Astrocyte of the cerebellum (primary cell): ENCODE results near the gene ATG9B.

ENCODE experiments used
- DNase-seq: peaks from one replicate; pipeline ENCODE4 v3.0.0-alpha.2; 2011; ENCODE audit warnings: low read depth
- H3K4me3 ChIP-seq: 2 replicates; pipeline ENCODE4 v1.5.1; 2011; ENCODE audit warnings: mild to moderate bottlenecking, low read depth, low read length, moderate library complexity
- in situ Hi-C: cut with HindIII; loops from 2 replicates; pipeline ENCODE4 v1.10.0; 2017; ENCODE audit warnings: low sequenced_read_pairs
- TF ChIP-seq, protein P1 (sequence below): IDR thresholded peaks from 2 replicates; pipeline ENCODE4 v1.5.1; 2012; ENCODE audit warnings: low read length, low read depth, moderate library complexity, mild to moderate bottlenecking; ENCODE audit errors: missing control alignments

The ATG9B gene

DNA sequence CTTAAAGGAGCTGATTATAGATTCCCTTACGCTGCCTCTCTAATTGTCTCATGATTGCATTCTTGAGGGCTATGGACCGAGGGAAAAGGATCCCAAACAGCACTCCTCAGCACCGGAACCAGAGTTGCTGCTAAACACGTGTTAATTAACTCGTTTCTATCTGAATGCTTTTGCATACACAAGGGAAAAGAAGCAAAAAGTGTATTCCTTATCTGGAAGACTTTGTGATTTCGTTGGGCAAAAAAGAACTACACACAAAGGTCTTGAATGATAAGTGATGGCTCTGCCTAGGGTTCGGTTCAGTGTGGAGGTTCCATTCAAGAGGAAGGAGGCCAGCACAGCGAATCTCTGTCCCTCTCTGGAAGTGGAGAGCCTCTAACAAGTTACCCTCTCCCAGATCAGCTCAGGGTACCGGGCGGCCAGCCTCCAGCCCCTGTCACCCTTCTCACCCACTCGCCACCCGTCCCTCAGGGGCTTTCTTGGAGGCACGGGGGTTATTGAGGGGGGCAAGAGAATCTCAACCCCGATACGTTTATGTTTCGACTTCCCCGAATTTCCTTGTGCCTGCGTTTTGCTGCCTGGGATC is 34.6 kb upstream of the ATG9B start:
- TF ChIP-seq, protein P1, sequence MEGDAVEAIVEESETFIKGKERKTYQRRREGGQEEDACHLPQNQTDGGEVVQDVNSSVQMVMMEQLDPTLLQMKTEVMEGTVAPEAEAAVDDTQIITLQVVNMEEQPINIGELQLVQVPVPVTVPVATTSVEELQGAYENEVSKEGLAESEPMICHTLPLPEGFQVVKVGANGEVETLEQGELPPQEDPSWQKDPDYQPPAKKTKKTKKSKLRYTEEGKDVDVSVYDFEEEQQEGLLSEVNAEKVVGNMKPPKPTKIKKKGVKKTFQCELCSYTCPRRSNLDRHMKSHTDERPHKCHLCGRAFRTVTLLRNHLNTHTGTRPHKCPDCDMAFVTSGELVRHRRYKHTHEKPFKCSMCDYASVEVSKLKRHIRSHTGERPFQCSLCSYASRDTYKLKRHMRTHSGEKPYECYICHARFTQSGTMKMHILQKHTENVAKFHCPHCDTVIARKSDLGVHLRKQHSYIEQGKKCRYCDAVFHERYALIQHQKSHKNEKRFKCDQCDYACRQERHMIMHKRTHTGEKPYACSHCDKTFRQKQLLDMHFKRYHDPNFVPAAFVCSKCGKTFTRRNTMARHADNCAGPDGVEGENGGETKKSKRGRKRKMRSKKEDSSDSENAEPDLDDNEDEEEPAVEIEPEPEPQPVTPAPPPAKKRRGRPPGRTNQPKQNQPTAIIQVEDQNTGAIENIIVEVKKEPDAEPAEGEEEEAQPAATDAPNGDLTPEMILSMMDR, result no peak
- no peak for DNase-seq
- in situ Hi-C loops, result no loop called here
- peak overlapping the region; percentile 84 for H3K4me3 ChIP-seq

DNA sequence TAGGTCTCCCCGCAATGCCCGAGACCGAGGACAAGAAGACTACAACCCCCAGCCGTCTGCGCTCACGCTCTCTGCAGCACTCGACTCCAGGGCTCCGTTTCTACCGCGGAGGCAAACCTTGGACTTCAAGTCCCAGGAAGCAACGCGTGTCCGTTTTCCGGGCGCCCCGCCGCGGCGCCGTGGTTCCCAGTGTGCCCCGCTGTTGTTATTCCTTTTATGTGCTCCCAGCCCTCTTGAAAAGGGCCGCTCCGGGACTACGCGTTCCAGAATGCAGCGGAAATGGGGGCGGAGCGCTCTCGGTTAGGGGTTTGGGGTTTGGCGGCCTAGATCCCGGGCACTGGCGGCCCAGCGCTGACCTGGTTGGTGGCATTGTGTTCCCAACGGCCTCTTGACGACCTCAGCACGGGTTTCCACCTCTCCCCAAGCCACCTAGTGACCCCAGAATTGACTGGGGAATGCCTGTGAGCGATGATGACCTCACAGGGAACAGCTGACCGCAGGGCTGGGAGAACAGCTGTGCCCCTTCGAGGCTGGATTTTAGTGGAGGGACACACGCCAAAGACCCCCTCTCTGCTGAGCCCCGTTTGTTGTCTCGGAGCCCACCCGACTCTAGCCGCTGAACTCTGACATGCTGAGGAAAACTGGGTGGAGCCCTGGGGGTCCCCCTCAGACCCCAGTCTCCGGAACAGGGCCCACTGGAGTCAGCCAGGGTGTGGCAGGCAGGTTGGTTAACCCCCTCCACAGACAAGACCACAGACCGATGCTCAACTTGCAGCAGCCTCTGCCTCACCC is 33.9 kb upstream of the ATG9B start:
- TF ChIP-seq, protein P1, result no peak
- in situ Hi-C loops, result no loop called here
- H3K4me3 ChIP-seq, result peak overlapping the region; percentile 66
- DNase-seq, result peak; percentile 99

DNA sequence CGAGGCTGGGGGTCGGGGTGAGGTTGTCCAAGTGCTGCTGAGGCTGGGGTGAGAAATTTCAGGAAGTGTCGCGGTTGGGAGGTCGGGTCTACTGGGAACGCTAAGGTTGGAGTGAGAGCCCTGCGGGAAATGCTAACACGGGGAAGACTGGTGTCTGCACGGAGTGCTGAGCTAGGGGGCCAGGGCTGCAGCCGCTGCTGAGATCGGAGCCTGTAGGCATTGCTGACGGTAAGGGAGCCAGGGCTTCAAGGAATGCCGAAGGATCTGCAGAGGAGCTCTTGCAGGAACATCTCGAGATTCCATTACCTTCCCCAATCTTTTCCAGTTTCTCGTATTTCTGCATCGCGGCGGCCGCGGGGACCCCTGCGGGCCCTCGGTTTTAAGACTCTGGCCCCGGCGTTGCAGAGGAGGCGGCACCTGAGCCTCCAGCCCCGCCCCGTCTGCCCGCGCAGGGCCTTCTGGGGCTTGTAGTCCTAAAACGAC is 33.3 kb upstream of the ATG9B start, which contains the start of gene CDK5:
CDK5 (minus strand) TSS at position 392 of the 483 bp plus-strand sequence; CDS start at position 343, 49 bp downstream.
- no peak for DNase-seq

DNA sequence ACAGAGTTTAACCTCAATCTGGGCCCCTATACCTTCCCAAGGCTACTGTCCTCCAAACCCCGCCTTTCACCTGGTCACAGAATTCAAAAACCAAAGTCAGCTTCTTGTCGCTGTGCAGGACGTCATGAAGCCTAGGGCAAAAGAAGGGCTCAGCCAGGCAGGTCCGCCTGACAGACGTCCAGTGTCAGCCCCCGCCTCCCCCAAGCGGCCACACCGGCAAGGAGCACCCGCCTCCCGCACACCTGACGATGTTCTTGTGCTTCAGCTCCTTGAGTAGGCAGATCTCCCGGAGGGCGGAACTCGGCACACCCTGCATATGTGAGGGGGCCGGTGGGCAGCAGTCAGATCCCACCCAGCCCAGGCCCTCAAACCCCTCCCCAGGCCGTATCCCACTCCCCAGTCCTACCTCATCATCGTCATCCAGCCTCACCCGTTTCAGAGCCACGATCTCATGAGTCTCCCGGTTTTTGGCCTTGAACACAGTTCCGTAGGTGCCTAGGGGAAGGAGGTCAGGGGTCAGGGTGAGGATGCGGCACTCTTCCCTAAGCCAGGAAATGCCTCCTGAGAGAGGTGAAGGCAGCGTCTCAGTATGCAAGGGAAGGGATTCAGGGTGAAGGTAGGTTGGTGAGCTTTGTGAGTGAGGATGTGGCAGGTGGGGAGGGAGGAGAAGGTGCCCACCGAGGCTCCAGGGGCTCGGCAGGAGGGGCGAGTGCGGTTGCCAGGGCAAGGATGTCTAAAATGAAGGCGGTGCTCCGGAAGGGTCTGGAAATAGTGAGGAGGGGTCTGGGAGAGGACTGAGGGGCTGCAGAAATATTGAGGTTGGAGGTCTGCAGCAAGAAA is 32.6 kb upstream of the ATG9B start:
- peak overlapping the region; percentile 66 for H3K4me3 ChIP-seq
- in situ Hi-C loops, result no loop called here
- TF ChIP-seq, protein P1, result no peak
- no peak for DNase-seq

More for the DNA sequence above, 33.3 kb upstream of the ATG9B start, which contains the start of gene CDK5:
- TF ChIP-seq, protein P1, result no peak
- peak within 1 kb of the TSS; percentile 66 for H3K4me3 ChIP-seq
- in situ Hi-C loops, result no loop called here

DNA sequence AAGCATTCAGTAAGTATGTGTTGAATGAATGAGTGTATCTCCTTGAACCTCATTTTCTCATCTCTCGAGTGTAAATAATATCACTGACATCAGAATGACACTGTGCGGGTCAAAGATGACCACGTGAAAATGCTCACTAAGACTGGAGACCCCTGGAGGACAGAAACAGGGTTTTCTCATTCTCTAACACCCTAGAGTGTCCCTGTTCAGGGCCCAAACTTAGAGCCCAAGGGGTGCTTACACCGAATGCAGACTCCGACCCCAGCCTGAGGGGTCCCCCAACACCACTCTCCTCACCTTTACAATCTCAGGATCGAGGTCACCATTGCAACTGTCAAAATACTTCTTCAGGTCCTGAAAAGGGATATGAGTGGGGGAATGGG is 32.0 kb upstream of the ATG9B start:
- H3K4me3 ChIP-seq, result no peak overlapping the region
- in situ Hi-C loops, result no loop called here
- TF ChIP-seq, protein P1, result no peak
- DNase-seq, result no peak

DNA sequence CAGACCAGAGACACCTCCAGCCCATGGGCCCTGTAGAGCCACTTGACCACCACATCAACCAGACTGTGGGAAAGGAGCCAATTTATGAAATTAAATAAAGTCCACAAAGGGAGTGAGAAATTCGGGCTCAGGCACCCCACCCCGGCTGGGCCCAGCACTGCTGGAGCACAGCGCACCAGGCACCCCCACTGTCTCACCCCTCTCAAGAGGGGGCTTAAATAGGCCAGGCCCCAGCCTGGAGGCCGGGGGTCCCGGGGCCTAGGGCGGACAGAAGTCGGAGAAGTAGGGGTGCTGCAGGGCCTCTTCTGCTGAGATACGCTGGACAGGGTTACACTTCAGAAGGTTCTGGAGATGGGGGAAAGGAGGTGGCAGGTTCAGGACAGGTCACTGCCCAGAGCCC is 29.5 kb upstream of the ATG9B start:
- in situ Hi-C loops, result no loop called here
- no peak for DNase-seq
- H3K4me3 ChIP-seq, result no peak overlapping the region
- TF ChIP-seq, protein P1, result no peak
